ENCODE measurements around the gene CACNA1B. TPM values are rescaled to one million over a fixed set of nuclear protein-coding genes. Genes with fewer than 3 reads are reported as not detected.

The CACNA1B gene
- total and polyA plus RNA-seq, 2 of the 4 experiments (the other 2 are of a cell fraction) = 0.02 TPM; not detected in 1

DNA sequence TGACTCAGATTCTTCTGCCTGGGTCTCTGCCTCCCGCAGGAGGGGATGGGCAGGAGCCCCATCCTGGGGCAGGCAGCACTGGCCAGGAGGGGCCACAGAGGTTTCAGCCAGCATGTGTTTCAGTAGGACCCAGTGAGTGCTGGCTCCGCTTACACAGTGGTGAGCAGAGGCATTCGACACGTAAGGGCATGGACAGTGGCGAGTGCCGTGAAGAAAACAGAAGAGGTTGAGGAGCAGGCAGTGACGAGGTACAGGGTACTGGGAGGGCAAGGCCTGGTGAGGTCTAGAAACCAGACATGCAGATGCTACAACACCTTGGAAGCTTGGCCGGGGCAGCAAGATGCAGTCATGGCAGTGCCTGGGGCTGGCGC, 41.5 kb downstream of the CACNA1B start:
- TF ChIP-seq, protein P1, sequence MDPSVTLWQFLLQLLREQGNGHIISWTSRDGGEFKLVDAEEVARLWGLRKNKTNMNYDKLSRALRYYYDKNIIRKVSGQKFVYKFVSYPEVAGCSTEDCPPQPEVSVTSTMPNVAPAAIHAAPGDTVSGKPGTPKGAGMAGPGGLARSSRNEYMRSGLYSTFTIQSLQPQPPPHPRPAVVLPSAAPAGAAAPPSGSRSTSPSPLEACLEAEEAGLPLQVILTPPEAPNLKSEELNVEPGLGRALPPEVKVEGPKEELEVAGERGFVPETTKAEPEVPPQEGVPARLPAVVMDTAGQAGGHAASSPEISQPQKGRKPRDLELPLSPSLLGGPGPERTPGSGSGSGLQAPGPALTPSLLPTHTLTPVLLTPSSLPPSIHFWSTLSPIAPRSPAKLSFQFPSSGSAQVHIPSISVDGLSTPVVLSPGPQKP (IDR thresholded peaks at IDR 0.05; ENCODE audit: borderline replicate concordance, low read depth, low read length) = no peak
- TF ChIP-seq, protein P2, sequence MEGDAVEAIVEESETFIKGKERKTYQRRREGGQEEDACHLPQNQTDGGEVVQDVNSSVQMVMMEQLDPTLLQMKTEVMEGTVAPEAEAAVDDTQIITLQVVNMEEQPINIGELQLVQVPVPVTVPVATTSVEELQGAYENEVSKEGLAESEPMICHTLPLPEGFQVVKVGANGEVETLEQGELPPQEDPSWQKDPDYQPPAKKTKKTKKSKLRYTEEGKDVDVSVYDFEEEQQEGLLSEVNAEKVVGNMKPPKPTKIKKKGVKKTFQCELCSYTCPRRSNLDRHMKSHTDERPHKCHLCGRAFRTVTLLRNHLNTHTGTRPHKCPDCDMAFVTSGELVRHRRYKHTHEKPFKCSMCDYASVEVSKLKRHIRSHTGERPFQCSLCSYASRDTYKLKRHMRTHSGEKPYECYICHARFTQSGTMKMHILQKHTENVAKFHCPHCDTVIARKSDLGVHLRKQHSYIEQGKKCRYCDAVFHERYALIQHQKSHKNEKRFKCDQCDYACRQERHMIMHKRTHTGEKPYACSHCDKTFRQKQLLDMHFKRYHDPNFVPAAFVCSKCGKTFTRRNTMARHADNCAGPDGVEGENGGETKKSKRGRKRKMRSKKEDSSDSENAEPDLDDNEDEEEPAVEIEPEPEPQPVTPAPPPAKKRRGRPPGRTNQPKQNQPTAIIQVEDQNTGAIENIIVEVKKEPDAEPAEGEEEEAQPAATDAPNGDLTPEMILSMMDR (conservative IDR thresholded peaks at IDR 0.05; ENCODE audit: low read depth, low read length) = no peak
- no peak for TF ChIP-seq BHLHE40 (IDR thresholded peaks at IDR 0.05; ENCODE audit: low read depth, low read length)
- TF ChIP-seq, protein P3, sequence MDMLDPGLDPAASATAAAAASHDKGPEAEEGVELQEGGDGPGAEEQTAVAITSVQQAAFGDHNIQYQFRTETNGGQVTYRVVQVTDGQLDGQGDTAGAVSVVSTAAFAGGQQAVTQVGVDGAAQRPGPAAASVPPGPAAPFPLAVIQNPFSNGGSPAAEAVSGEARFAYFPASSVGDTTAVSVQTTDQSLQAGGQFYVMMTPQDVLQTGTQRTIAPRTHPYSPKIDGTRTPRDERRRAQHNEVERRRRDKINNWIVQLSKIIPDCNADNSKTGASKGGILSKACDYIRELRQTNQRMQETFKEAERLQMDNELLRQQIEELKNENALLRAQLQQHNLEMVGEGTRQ (IDR thresholded peaks at IDR 0.05; ENCODE audit: low read depth, low read length) = no peak
- TF ChIP-seq NFE2L2 (IDR thresholded peaks at IDR 0.05; ENCODE audit: low read depth, low read length) = no peak
- no peak for TF ChIP-seq CHD1 (IDR thresholded peaks at IDR 0.05; ENCODE audit: low read depth, low read length)
- no peak for TF ChIP-seq FOS (IDR thresholded peaks at IDR 0.05; ENCODE audit: low read depth, low read length)
- no peak for TF ChIP-seq SMC3 (IDR thresholded peaks at IDR 0.05; ENCODE audit: low read depth, low read length)
- TF ChIP-seq MAZ (IDR thresholded peaks at IDR 0.05; ENCODE audit: borderline replicate concordance, low read depth, low read length) = no peak
- no peak for TF ChIP-seq CEBPB (IDR thresholded peaks at IDR 0.05; ENCODE audit: low read depth, low read length)
- no peak for TF ChIP-seq MAFK (IDR thresholded peaks at IDR 0.05; ENCODE audit: low read depth, low read length)
- ChIA-PET CTCF (no interaction called here), POLR2A (ENCODE audit: unreplicated experiment) (no interaction called here)
- H3K9me3 ChIP-seq (ENCODE audit: control insufficient read depth, insufficient read depth, low read length) = peaks cover 52% of the 10 kb centered on the region
- no peak overlapping the region for H4K8ac ChIP-seq (ENCODE audit: low read depth in 2 of 2, low read length in 2 of 2)
- DNase-seq (no peak), ATAC-seq (ENCODE audit: low read depth) (no peak)
- H2AK9ac ChIP-seq (replicated peaks; ENCODE audit: low read depth, low read length, poor library complexity) = no peak overlapping the region
- no peaks in the 10 kb centered on the region for H3K36me3 ChIP-seq (ENCODE audit: control insufficient read depth, insufficient read depth, low read length)
- no peak overlapping the region for H4K5ac ChIP-seq (ENCODE audit: low read depth, low read length)
- no peak overlapping the region for H2BK120ac ChIP-seq (ENCODE audit: low read depth, low read length)
- no peak overlapping the region for H2AFZ ChIP-seq (replicated peaks; ENCODE audit: low read length, poor library complexity)
- H2BK5ac ChIP-seq (ENCODE audit: low read depth, low read length, poor library complexity, severe bottlenecking) = no peak overlapping the region
- H3K56ac ChIP-seq (ENCODE audit: extremely low read depth, insufficient read depth, low read length) = no peak overlapping the region
- no peak overlapping the region for H3K9ac ChIP-seq (ENCODE audit: low read depth, low read length)
- H3K18ac ChIP-seq (ENCODE audit: low read depth, low read length) = no peak overlapping the region
- H3K4ac ChIP-seq (ENCODE audit: low read depth, low read length) = no peak overlapping the region
- no peak overlapping the region for H3K27ac ChIP-seq (ENCODE audit: insufficient read depth, low read length)
- H3K9me1 ChIP-seq (ENCODE audit: insufficient read depth, low read length) = no peaks in the 10 kb centered on the region
- no peak overlapping the region for H3K23ac ChIP-seq (ENCODE audit: low read depth, low read length)
- no peak overlapping the region for H2BK20ac ChIP-seq (ENCODE audit: low read depth, low read length)
- dilution Hi-C loops (cut with HindIII; ENCODE audit: low sequenced_read_pairs, unreplicated experiment) = no loop called here
- H3K14ac ChIP-seq (replicated peaks; ENCODE audit: low read depth, low read length) = no peak overlapping the region
- intact Hi-C loops (cut with micrococcal nuclease) = no loop called here
- H3K79me1 ChIP-seq (ENCODE audit: low read depth in 1 of 2, low read length in 2 of 2) = no peaks in the 10 kb centered on the region
- no peak overlapping the region for H2BK15ac ChIP-seq (ENCODE audit: low read depth, low read length)
- no peak overlapping the region for H3K4me2 ChIP-seq (ENCODE audit: low read depth, low read length)
- H3K4me3 ChIP-seq (ENCODE audit: insufficient read depth, low read depth, low read length) = no peak overlapping the region
- WGBS, 2 experiments (ENCODE audit: extremely low coverage in 2 of 2, insufficient read length in 1 of 2) = 73% methylated on average over 6 of the region's 9 CpGs; no CpG with 5 or more reads in 1 of the 2 experiments
- no TSS peak for BruUV-seq (replicated peaks)
- H4K20me1 ChIP-seq (ENCODE audit: insufficient read depth, low read length) = no peaks in the 10 kb centered on the region
- H3K4me1 ChIP-seq (ENCODE audit: control insufficient read depth, insufficient read depth, low read length) = no peaks in the 10 kb centered on the region
- in situ Hi-C loops (cut with MboI; ENCODE audit: low sequenced_read_pairs) = no loop called here
- H3K27me3 ChIP-seq (ENCODE audit: control insufficient read depth, insufficient read depth, low read length) = no peaks in the 10 kb centered on the region
- no peak overlapping the region for H4K91ac ChIP-seq (ENCODE audit: insufficient read depth, low read depth, low read length)
- no peak overlapping the region for H2AK5ac ChIP-seq (ENCODE audit: low read depth, low read length)

Measured in IMR-90 (cell line).